GM23248 (cell line): Measurements from ENCODE around the gene MAMDC2. TPM values are rescaled to one million over a fixed set of nuclear protein-coding genes. Genes with fewer than 3 reads are reported as not detected.

Source experiments
- DNase-seq: peaks from one replicate; pipeline ENCODE4 v3.0.0-alpha.2; 2015
- H2AFZ ChIP-seq: fragments of 200-600 bp; sonication (generic); 2 replicates; pipeline ENCODE4 v1.6.1; 2016; ENCODE audit warnings: antibody characterized with exemption
- H3F3A ChIP-seq: fragments of 200-600 bp; sonication (generic); 2 replicates; pipeline ENCODE4 v1.6.1; 2016; ENCODE audit warnings: mild to moderate bottlenecking, antibody characterized with exemption, mixed run types; ENCODE audit not compliant: insufficient read depth
- H3K27ac ChIP-seq: fragments of 200-600 bp; sonication (generic); 2 replicates; pipeline ENCODE4 v1.5.1; 2016; ENCODE audit warnings: mild to moderate bottlenecking
- H3K27me3 ChIP-seq: fragments of 200-600 bp; sonication (generic); replicated peaks from 2 replicates; pipeline ENCODE4 v1.6.1; 2016; ENCODE audit warnings: mild to moderate bottlenecking; ENCODE audit not compliant: insufficient read depth
- H3K36me3 ChIP-seq: fragments of 200-600 bp; sonication (generic); 2 replicates; pipeline ENCODE4 v1.6.1; 2016; ENCODE audit warnings: low read depth, mild to moderate bottlenecking
- H3K4me1 ChIP-seq: fragments of 200-600 bp; sonication (generic); 2 replicates; pipeline ENCODE4 v1.6.1; 2016; ENCODE audit warnings: mild to moderate bottlenecking; ENCODE audit not compliant: insufficient read depth
- H3K4me2 ChIP-seq: fragments of 200-600 bp; sonication (generic); one replicate; pipeline ENCODE4 v1.6.1; 2016; ENCODE audit warnings: mild to moderate bottlenecking; ENCODE audit not compliant: unreplicated experiment
- H3K4me3 ChIP-seq: fragments of 200-600 bp; sonication (generic); 2 replicates; pipeline ENCODE4 v1.5.1; 2016; ENCODE audit warnings: mild to moderate bottlenecking
- H3K79me2 ChIP-seq: fragments of 200-600 bp; sonication (generic); 2 replicates; pipeline ENCODE4 v1.6.1; 2016; ENCODE audit warnings: mild to moderate bottlenecking; ENCODE audit not compliant: insufficient read depth
- H3K9ac ChIP-seq: fragments of 200-600 bp; sonication (generic); 2 replicates; pipeline ENCODE4 v1.6.1; 2016; ENCODE audit warnings: mild to moderate bottlenecking
- H3K9me2 ChIP-seq: fragments of 200-600 bp; sonication (generic); 2 replicates; pipeline ENCODE4 v1.6.1; 2016; ENCODE audit warnings: mixed run types, mild to moderate bottlenecking, moderate library complexity; ENCODE audit not compliant: insufficient read depth
- H3K9me3 ChIP-seq: fragments of 200-600 bp; sonication (generic); one replicate; pipeline ENCODE4 v1.6.1; 2017; ENCODE audit warnings: low read depth
- H4K20me1 ChIP-seq: fragments of 200-600 bp; sonication (generic); 2 replicates; pipeline ENCODE4 v1.6.0; 2016; ENCODE audit not compliant: insufficient read depth
- EZH2 ChIP-seq: fragments of 200-600 bp; sonication (generic); IDR thresholded peaks from 2 replicates; pipeline ENCODE4 v1.6.1; 2018; ENCODE audit warnings: antibody characterized with exemption, mild to moderate bottlenecking; ENCODE audit not compliant: insufficient read depth, poor library complexity, severe bottlenecking
- EZH2phosphoT487 ChIP-seq: fragments of 200-600 bp; sonication (generic); IDR thresholded peaks from 2 replicates; pipeline ENCODE4 v1.6.1; 2018; ENCODE audit warnings: antibody characterized with exemption, moderate library complexity, mild to moderate bottlenecking, low read depth; ENCODE audit not compliant: insufficient read depth
- WGBS, 2 experiments: methylation state at CpG; one replicate each; pipeline ENCODE4 v1.1.6; 2015 to 2017; ENCODE audit warnings: low lambda C conversion rate in 2 of 2, low coverage in 1 of 2; ENCODE audit errors: missing lambda C conversion rate in 2 of 2; 5-methylcytosine and 5-hydroxymethylcytosine counted together
- in situ Hi-C: fragments of 300-500 bp; cut with MboI; formaldehyde crosslinking; loops from 2 replicates; pipeline ENCODE4 v1.15.0; 2020
- polyA plus RNA-seq: library from polyadenylated mRNA; unstranded; fragments of >200 nt; fragmentation: Nextera tagmentation; extraction: Ambion mirVana; gene quantifications from 2 replicates; pipeline ENCODE4 v1.2.1, GENCODE V29; 2016
- total RNA-seq: library from RNA; depleted of rRNA; stranded (reverse); fragments of >200 nt; shearing (Covaris generic); gene quantifications from 2 replicates; pipeline ENCODE4 v1.2.3, GENCODE V29; 2014

MAMDC2 gene
- total and polyA plus RNA-seq, 2 experiments from 2014 or later: 0.45 TPM; not detected in 1

DNA sequence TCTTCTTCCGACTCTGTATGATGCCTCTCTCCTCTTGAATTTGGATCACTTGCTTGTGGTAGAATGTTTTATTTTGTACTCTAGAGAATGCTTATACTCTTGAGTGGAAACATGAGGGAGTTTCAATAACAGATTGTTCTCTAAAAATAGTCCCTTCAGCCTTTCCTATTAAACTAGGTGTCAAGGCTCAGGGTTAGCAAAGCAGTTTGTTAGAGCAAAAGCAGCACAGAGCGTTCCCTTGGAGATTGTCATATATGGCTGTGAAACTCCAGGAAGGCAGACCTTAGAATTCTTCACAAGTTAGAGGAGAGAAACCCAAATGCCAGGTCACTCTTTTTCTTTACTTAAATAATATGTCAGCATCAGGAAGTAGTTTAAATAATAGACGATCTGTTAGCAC, 33.0 kb downstream of the MAMDC2 start:
- no peak overlapping the region for H3K4me3 ChIP-seq
- H3K27ac ChIP-seq: no peak overlapping the region
- TF ChIP-seq EZH2: no peak
- no peak for TF ChIP-seq EZH2phosphoT487
- peaks cover 6% of the 10 kb centered on the region; the same call in 1 of the 2 replicates for H3K4me1 ChIP-seq
- H3F3A ChIP-seq: no peaks in the 10 kb centered on the region
- no peak overlapping the region for H2AFZ ChIP-seq
- no peak overlapping the region for H3K9ac ChIP-seq
- 69 to 75% methylated on average over 3 of the region's 3 CpGs for WGBS, 2 experiments
- H3K79me2 ChIP-seq: no peaks in the 10 kb centered on the region
- no peak for DNase-seq
- no peaks in the 10 kb centered on the region for H3K36me3 ChIP-seq
- in situ Hi-C loops: no loop called here
- peaks cover 45% of the 10 kb centered on the region for H3K27me3 ChIP-seq
- no peaks in the 10 kb centered on the region for H3K9me2 ChIP-seq
- H3K4me2 ChIP-seq: no peak overlapping the region
- H4K20me1 ChIP-seq: no peaks in the 10 kb centered on the region
- H3K9me3 ChIP-seq: no peaks in the 10 kb centered on the region

DNA sequence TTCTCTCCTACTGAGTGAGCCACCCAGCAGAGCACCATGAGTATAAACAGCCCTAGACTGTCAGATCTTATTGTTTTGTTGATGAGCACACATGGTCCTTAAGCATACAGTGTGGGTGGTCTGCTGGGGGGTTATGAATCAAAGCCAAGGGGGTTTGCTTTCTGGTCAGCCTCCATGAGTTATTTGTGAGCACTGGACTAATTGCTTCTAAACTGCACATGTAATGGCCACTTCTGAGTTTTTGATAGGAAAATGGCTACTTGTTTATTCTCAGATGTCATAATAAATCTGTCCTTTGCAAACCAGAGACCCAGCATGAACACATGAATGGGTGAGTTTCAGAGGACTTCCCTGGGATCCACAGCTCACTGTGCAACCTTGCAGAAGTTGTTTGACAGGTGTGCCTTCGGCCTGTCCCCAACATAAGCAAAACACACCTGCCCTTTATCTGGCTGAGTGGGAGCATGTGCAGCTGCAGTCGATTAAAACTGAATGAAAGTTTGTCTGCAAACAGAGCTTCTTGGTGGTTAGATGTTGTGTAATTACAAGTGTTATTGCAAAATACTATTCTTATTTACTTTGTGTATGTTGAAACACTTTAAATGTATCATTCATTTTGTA, 35.9 kb downstream of the MAMDC2 start:
- H3K4me2 ChIP-seq: no peak overlapping the region
- H2AFZ ChIP-seq: no peak overlapping the region
- H3K27me3 ChIP-seq: peaks cover 31% of the 10 kb centered on the region
- no peaks in the 10 kb centered on the region for H3K36me3 ChIP-seq
- H3K9me2 ChIP-seq: no peaks in the 10 kb centered on the region
- WGBS, 2 experiments: 48% methylated on average over 2 of the region's 2 CpGs
- peak; percentile 52 for DNase-seq
- in situ Hi-C loops: no loop called here
- H4K20me1 ChIP-seq: no peaks in the 10 kb centered on the region
- no peaks in the 10 kb centered on the region for H3F3A ChIP-seq
- no peaks in the 10 kb centered on the region for H3K79me2 ChIP-seq
- no peaks in the 10 kb centered on the region for H3K9me3 ChIP-seq
- H3K4me1 ChIP-seq: peaks cover 6% of the 10 kb centered on the region; the same call in 1 of the 2 replicates
- H3K27ac ChIP-seq: no peak overlapping the region
- no peak overlapping the region for H3K4me3 ChIP-seq
- TF ChIP-seq EZH2 (no peak), EZH2phosphoT487 (no peak)
- H3K9ac ChIP-seq: no peak overlapping the region

DNA sequence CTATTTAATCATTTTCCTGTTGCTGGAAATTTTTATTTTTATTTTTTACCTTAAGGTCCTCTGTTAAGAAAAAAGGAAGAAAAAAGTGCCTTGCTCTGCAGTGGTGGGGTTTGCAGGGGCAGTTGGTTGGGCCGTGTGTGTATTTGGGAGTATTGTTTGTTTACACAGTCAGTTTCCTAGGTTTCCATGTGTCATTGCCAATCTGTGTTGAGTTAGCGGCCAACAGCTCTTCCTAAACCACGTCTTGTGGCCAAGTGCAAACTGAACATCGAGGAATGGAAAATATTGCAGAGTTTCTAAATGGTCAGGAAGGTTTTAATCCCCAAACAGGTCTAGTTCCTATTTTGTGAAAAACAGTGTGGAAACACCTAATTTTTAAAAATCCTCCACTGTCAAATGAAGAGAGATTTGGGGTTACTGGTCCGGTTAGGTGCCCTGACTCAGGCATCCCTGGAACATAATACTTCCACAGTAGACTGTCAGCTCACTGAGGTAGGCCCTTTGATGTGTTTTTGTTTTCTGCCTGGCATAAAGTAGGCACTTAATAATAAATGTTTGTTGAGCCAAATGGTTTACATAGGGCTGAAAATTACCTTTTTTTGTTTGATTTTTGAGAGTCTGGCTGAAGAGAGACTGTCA, 37.0 kb downstream of the MAMDC2 start:
- 27 to 36% methylated on average over 5 of the region's 5 CpGs for WGBS, 2 experiments
- Histone ChIP-seq H4K20me1 (no peaks in the 10 kb centered on the region), H2AFZ (no peak overlapping the region), H3F3A (no peaks in the 10 kb centered on the region), H3K27ac (no peak overlapping the region), H3K4me1 (peaks cover 6% of the 10 kb centered on the region; the same call in 1 of the 2 replicates), H3K27me3 (peaks cover 21% of the 10 kb centered on the region), H3K36me3 (no peaks in the 10 kb centered on the region), H3K9me2 (no peaks in the 10 kb centered on the region), H3K79me2 (no peaks in the 10 kb centered on the region), H3K9ac (no peak overlapping the region), H3K4me3 (no peak overlapping the region), H3K9me3 (no peaks in the 10 kb centered on the region), H3K4me2 (no peak overlapping the region)
- no peak for TF ChIP-seq EZH2phosphoT487
- TF ChIP-seq EZH2: no peak
- peak; percentile 60 for DNase-seq
- in situ Hi-C loops: no loop called here

DNA sequence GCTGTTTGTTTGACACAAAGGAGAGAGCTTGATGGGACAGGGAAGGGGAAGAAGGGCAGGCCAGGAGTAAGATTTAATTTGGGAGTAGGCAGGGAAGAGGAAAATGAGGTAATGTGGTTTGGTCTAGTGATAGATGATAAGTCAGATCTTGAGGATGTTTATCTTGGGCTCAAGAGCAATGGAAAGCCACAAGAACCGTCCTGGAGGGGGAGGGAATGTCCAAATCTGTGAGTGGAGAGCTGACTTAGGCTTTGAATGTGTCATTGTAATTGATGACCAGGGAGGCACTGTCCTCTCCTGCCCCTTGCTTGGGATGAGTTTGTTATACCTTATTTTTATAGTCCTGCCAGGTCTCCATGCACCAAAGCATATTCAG, 37.5 kb downstream of the MAMDC2 start:
- no peak for TF ChIP-seq EZH2
- DNase-seq: peak; percentile 44

DNA sequence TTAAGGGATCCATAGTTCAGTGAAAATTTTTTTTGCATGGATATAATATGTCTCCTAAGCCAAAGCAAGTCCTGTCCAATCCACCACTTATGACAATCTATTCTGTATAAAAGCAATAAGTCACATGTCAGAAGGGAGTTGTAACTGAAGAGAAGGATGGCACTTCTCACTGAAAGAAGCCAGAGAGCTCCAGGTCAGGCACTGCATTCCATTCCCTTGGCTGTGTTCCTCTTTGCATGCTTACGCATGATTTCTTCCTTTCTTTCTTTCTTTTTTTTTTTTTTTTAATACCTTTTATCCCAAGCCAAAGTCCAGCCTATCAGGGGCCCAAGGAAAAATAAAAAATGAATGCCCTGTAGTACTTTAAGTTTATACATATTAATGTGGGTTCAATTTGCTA, 39.8 kb downstream of the MAMDC2 start:
- Histone ChIP-seq H4K20me1 (no peaks in the 10 kb centered on the region), H3K36me3 (no peaks in the 10 kb centered on the region), H3K79me2 (no peaks in the 10 kb centered on the region), H3K9ac (no peak overlapping the region), H3K4me2 (no peak overlapping the region), H3K27ac (no peak overlapping the region), H3K9me2 (no peaks in the 10 kb centered on the region), H3K9me3 (no peaks in the 10 kb centered on the region), H2AFZ (no peak overlapping the region), H3K4me3 (no peak overlapping the region), H3F3A (no peaks in the 10 kb centered on the region), H3K27me3 (peaks cover 1% of the 10 kb centered on the region; the same call in 1 of the 2 replicates), H3K4me1 (peaks cover 6% of the 10 kb centered on the region; the same call in 1 of the 2 replicates)
- peak; percentile 27 for DNase-seq
- in situ Hi-C loops: no loop called here
- TF ChIP-seq EZH2phosphoT487: no peak
- no peak for TF ChIP-seq EZH2
- 0 to 24% methylated on average over 1 of the region's 1 CpG for WGBS, 2 experiments

More for the DNA sequence above, 37.5 kb downstream of the MAMDC2 start:
- in situ Hi-C loops: no loop called here
- Histone ChIP-seq H3K9me3 (no peaks in the 10 kb centered on the region), H4K20me1 (no peaks in the 10 kb centered on the region), H3K36me3 (no peaks in the 10 kb centered on the region), H3K4me3 (no peak overlapping the region), H3K9me2 (no peaks in the 10 kb centered on the region), H3F3A (no peaks in the 10 kb centered on the region), H3K27me3 (peaks cover 21% of the 10 kb centered on the region; the same call in 1 of the 2 replicates), H3K9ac (no peak overlapping the region), H3K79me2 (no peaks in the 10 kb centered on the region), H2AFZ (no peak overlapping the region), H3K4me1 (peaks cover 6% of the 10 kb centered on the region; the same call in 1 of the 2 replicates), H3K4me2 (no peak overlapping the region), H3K27ac (no peak overlapping the region)
- WGBS, 2 experiments: 0 to 3% methylated on average over 1 of the region's 1 CpG
